HEK293 (cell line): Measurements from ENCODE around the gene MEAK7.

Experiments used
- CTCF ChIA-PET: fragments of 350-600 bp; formaldehyde crosslinking; extraction: SDS; loops from one replicate; lab custom pipeline; 2021; ENCODE audit warnings: antibody characterized with exemption; lab: Yijun Ruan, JAX
- POLR2A ChIA-PET: fragments of 300-600 bp; formaldehyde crosslinking; extraction: SDS; loops from one replicate; lab custom pipeline; 2020; ENCODE audit warnings: antibody characterized with exemption, inconsistent platforms; lab: Yijun Ruan, JAX
- H3K27ac ChIP-seq: fragments of 200-500 bp; sonication (Bioruptor generic); 2 replicates; pipeline ENCODE4 v1.5.1; 2014; ENCODE audit warnings: low read depth, low read length, control low read depth, inconsistent platforms; ENCODE audit errors: extremely low read depth
- H3K36me3 ChIP-seq, 2 experiments: fragments of 200-500 bp in 1 of 2; sonication (Bioruptor generic) in 1 of 2; 1 replicate in 1 of 2; 2 replicates in 1 of 2; pipeline ENCODE4 v1.5.1; 2014 to 2017; ENCODE audit warnings: inconsistent platforms in 2 of 2, low read length in 2 of 2; ENCODE audit not compliant: control insufficient read depth in 2 of 2, insufficient read depth in 1 of 2
- H3K4me1 ChIP-seq: fragments of 200-500 bp; sonication (Bioruptor generic); 2 replicates; pipeline ENCODE4 v1.5.1; 2014; ENCODE audit warnings: mild to moderate bottlenecking, low read length, inconsistent platforms; ENCODE audit not compliant: control insufficient read depth, insufficient read depth
- H3K4me3 ChIP-seq: 2 replicates; pipeline ENCODE4 v1.5.1; 2011; ENCODE audit warnings: low read depth, mild to moderate bottlenecking, control low read depth, low read length, moderate library complexity
- H3K9me3 ChIP-seq: fragments of 200-500 bp; sonication (Bioruptor generic); 2 replicates; pipeline ENCODE4 v1.5.1; 2014; ENCODE audit warnings: low read depth, low read length, inconsistent platforms; ENCODE audit not compliant: control insufficient read depth, insufficient read depth
- BCL6B ChIP-seq: fragments of 450-650 bp; formaldehyde crosslinking; IDR thresholded peaks from 2 replicates; pipeline ENCODE4 v1.5.1; 2017; ENCODE audit warnings: missing biosample characterization, missing genetic modification characterization
- FEZF1 ChIP-seq: fragments of 450-650 bp; formaldehyde crosslinking; IDR thresholded peaks from 2 replicates; pipeline ENCODE4 v1.5.1; 2016; ENCODE audit warnings: missing biosample characterization, missing genetic modification characterization
- GLIS1 ChIP-seq: fragments of 450-650 bp; formaldehyde crosslinking; IDR thresholded peaks from 2 replicates; pipeline ENCODE4 v1.5.1; 2016; ENCODE audit warnings: missing biosample characterization, missing genetic modification characterization
- GLIS2 ChIP-seq: fragments of 450-650 bp; formaldehyde crosslinking; IDR thresholded peaks from 2 replicates; pipeline ENCODE4 v1.5.1; 2016; ENCODE audit warnings: missing biosample characterization, missing genetic modification characterization
- KLF10 ChIP-seq: fragments of 450-650 bp; IDR thresholded peaks from 2 replicates; pipeline ENCODE4 v1.5.1; 2018; ENCODE audit warnings: missing biosample characterization, mild to moderate bottlenecking, missing genetic modification characterization
- KLF8 ChIP-seq: fragments of 450-650 bp; formaldehyde crosslinking; IDR thresholded peaks from 2 replicates; pipeline ENCODE4 v1.5.1; 2016; ENCODE audit warnings: missing biosample characterization, missing genetic modification characterization
- PRDM1 ChIP-seq: fragments of 450-650 bp; formaldehyde crosslinking; IDR thresholded peaks from 2 replicates; pipeline ENCODE4; 2016; ENCODE audit warnings: missing biosample characterization, missing genetic modification characterization
- ZFP41 ChIP-seq: fragments of 450-650 bp; formaldehyde crosslinking; IDR thresholded peaks from 2 replicates; pipeline ENCODE4 v1.5.1; 2016; ENCODE audit warnings: missing biosample characterization, missing genetic modification characterization, borderline replicate concordance
- ZNF2 ChIP-seq: fragments of 450-650 bp; formaldehyde crosslinking; IDR thresholded peaks from 2 replicates; pipeline ENCODE4 v1.5.1; 2016; ENCODE audit warnings: missing biosample characterization, missing genetic modification characterization
- ZNF202 ChIP-seq: fragments of 450-650 bp; formaldehyde crosslinking; IDR thresholded peaks from 2 replicates; pipeline ENCODE4 v1.5.1; 2016; ENCODE audit warnings: missing biosample characterization, missing genetic modification characterization, borderline replicate concordance
- ZNF274 ChIP-seq, 2 experiments: fragments of 200-500 bp in 1 of 2; fragments of 450-650 bp in 1 of 2; sonication (Bioruptor generic) in 1 of 2; formaldehyde crosslinking in 1 of 2; IDR thresholded peaks; 2 replicates each; pipeline versions ENCODE4 v1.5.1 to v1.6.1; 2014 to 2016; ENCODE audit warnings: borderline replicate concordance in 1 of 2, inconsistent platforms in 1 of 2, low read length in 1 of 2, missing biosample characterization in 1 of 2, missing genetic modification characterization in 1 of 2
- ZNF280D ChIP-seq: fragments of 450-650 bp; formaldehyde crosslinking; IDR thresholded peaks from 2 replicates; pipeline ENCODE4 v1.5.1; 2016; ENCODE audit warnings: missing biosample characterization, missing genetic modification characterization
- ZNF292 ChIP-seq: fragments of 450-650 bp; formaldehyde crosslinking; IDR thresholded peaks from 2 replicates; pipeline ENCODE4 v1.5.1; 2016; ENCODE audit warnings: low read depth, missing biosample characterization, missing genetic modification characterization, borderline replicate concordance
- ZNF341 ChIP-seq: fragments of 450-650 bp; formaldehyde crosslinking; IDR thresholded peaks from 2 replicates; pipeline ENCODE4; 2016; ENCODE audit warnings: low read depth, missing biosample characterization, missing genetic modification characterization
- ZNF580 ChIP-seq: fragments of 450-650 bp; formaldehyde crosslinking; IDR thresholded peaks from 2 replicates; pipeline ENCODE4 v1.5.1; 2016; ENCODE audit warnings: missing biosample characterization, missing genetic modification characterization
- ZNF585B ChIP-seq: fragments of 450-650 bp; formaldehyde crosslinking; IDR thresholded peaks from 2 replicates; pipeline ENCODE4 v1.5.1; 2016; ENCODE audit warnings: missing biosample characterization, missing genetic modification characterization
- ZNF629 ChIP-seq: fragments of 450-650 bp; formaldehyde crosslinking; IDR thresholded peaks from 2 replicates; pipeline ENCODE4 v1.5.1; 2017; ENCODE audit warnings: missing biosample characterization, missing genetic modification characterization
- ZNF664 ChIP-seq: fragments of 450-650 bp; formaldehyde crosslinking; IDR thresholded peaks from 2 replicates; pipeline ENCODE4 v1.5.1; 2016; ENCODE audit warnings: missing biosample characterization, missing genetic modification characterization
- ZNF701 ChIP-seq: fragments of 450-650 bp; formaldehyde crosslinking; IDR thresholded peaks from 2 replicates; pipeline ENCODE4 v1.5.1; 2016; ENCODE audit warnings: missing biosample characterization, missing genetic modification characterization
- ZNF791 ChIP-seq: fragments of 450-650 bp; formaldehyde crosslinking; IDR thresholded peaks from 2 replicates; pipeline ENCODE4 v1.5.1; 2016; ENCODE audit warnings: missing biosample characterization, missing genetic modification characterization
- TF ChIP-seq, protein P1 (sequence below): fragments of 450-650 bp; formaldehyde crosslinking; IDR thresholded peaks from 2 replicates; pipeline ENCODE4 v1.5.1; 2017; ENCODE audit warnings: missing biosample characterization, missing genetic modification characterization

Gene MEAK7

GRCh38 chr16:84476401-84476800, 28.1 kb downstream of the MEAK7 start:
- H3K9me3 ChIP-seq = no peaks in the 10 kb centered on the region
- no peak for TF ChIP-seq PRDM1 (tag by site-specific recombination)
- TF ChIP-seq ZNF280D (tag by site-specific recombination) = no peak
- no peak for TF ChIP-seq ZNF701
- TF ChIP-seq ZNF629 (tag by site-specific recombination) = no peak
- TF ChIP-seq, protein P1, sequence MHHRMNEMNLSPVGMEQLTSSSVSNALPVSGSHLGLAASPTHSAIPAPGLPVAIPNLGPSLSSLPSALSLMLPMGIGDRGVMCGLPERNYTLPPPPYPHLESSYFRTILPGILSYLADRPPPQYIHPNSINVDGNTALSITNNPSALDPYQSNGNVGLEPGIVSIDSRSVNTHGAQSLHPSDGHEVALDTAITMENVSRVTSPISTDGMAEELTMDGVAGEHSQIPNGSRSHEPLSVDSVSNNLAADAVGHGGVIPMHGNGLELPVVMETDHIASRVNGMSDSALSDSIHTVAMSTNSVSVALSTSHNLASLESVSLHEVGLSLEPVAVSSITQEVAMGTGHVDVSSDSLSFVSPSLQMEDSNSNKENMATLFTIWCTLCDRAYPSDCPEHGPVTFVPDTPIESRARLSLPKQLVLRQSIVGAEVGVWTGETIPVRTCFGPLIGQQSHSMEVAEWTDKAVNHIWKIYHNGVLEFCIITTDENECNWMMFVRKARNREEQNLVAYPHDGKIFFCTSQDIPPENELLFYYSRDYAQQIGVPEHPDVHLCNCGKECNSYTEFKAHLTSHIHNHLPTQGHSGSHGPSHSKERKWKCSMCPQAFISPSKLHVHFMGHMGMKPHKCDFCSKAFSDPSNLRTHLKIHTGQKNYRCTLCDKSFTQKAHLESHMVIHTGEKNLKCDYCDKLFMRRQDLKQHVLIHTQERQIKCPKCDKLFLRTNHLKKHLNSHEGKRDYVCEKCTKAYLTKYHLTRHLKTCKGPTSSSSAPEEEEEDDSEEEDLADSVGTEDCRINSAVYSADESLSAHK (tag by site-specific recombination) = no peak
- H3K4me1 ChIP-seq = no peaks in the 10 kb centered on the region
- POLR2A ChIA-PET = no interaction called here
- no peak overlapping the region for H3K27ac ChIP-seq
- H3K4me3 ChIP-seq = no peak overlapping the region
- peaks cover 0 to 20% of the 10 kb centered on the region in 2 experiments; a peak in 1 of 3 replicates for H3K36me3 ChIP-seq
- CTCF ChIA-PET = interaction anchor here (1.0 kb wide), 1 partner anchor 200 kb away, joined by 3 read pairs; no protein-coding TSS in a partner anchor

DNA sequence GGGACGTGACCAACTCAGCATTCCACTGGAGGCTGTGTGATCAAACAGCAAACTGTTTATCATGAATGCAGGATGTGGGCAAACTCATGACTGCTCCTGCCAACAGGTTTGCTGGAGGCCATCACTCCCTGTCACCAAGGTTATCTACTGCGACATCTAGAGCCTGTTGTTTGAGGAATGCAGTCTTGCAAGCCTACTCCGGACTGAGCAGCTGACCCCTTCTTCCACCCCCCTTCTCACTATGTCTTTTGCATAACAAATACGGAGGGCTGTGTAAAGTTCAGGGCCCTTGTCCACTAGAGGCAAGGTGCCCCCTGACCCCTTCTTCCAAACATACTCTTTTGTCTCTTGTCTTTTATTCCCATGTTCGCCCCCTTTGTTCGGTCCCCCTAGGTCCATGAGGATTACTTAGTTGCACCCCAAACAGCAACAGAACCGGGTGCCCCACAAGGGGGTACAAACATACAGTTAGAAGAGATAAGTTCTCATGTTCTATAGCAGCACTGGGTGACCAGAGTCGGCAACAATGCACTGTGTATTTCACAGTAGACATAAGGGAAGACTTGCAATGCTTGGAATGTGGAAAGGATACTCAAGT, 28.7 kb downstream of the MEAK7 start:
- POLR2A ChIA-PET = no interaction called here
- H3K27ac ChIP-seq = no peak overlapping the region
- H3K36me3 ChIP-seq = peaks cover 0 to 15% of the 10 kb centered on the region in 2 experiments; a peak in 1 of 3 replicates
- no peak for TF ChIP-seq GLIS2 (tag by site-specific recombination)
- no peak for TF ChIP-seq ZNF292 (tag by site-specific recombination)
- TF ChIP-seq FEZF1 (tag by site-specific recombination) = no peak
- no peak for TF ChIP-seq PRDM1 (tag by site-specific recombination)
- no peak for TF ChIP-seq ZNF585B (tag by site-specific recombination)
- TF ChIP-seq ZNF791 = no peak
- TF ChIP-seq ZNF2 (tag by site-specific recombination) = no peak
- no peak for TF ChIP-seq ZNF341 (tag by site-specific recombination)
- no peak for TF ChIP-seq ZNF664 (tag by site-specific recombination)
- no peak for TF ChIP-seq KLF10 (tag by site-specific recombination)
- no peak for TF ChIP-seq KLF8 (tag by site-specific recombination)
- TF ChIP-seq ZNF202 = no peak
- TF ChIP-seq GLIS1 = no peak
- TF ChIP-seq ZNF274 (IDR thresholded peaks at IDR 0.05; ENCODE audit: low read length) = no peak
- TF ChIP-seq ZNF274 (tag by site-specific recombination; IDR thresholded peaks at IDR 0.05; ENCODE audit: borderline replicate concordance) = no peak
- TF ChIP-seq ZNF580 (tag by site-specific recombination) = no peak
- no peak for TF ChIP-seq BCL6B
- no peak for TF ChIP-seq ZFP41 (tag by site-specific recombination)
- CTCF ChIA-PET = interaction anchor here (1.0 kb wide), 2 partner anchors 31 to 199 kb away, joined by 3 read pairs; no protein-coding TSS in a partner anchor
- no peaks in the 10 kb centered on the region for H3K9me3 ChIP-seq
- H3K4me1 ChIP-seq = no peaks in the 10 kb centered on the region
- H3K4me3 ChIP-seq = no peak overlapping the region
